Esophagus squamous epithelium (tissue), 5 donors: Measurements from ENCODE around the gene ERCC5. TPM values are rescaled to one million over a fixed set of nuclear protein-coding genes. Genes with fewer than 3 reads are reported as not detected.

Experiments used
- DNase-seq: peaks from one replicate; lab custom pipeline; 2025; lab: John Stamatoyannopoulos, UW
- H3K27ac ChIP-seq, 4 donors: fragments of 200-600 bp; sonication (generic); one replicate each; pipeline ENCODE4 v1.5.1; 2016 to 2019; ENCODE audit warnings: mild to moderate bottlenecking in 1 of 4
- H3K27me3 ChIP-seq, 4 donors: fragments of 200-600 bp; sonication (generic); 1 replicate in 3 of 4; 2 replicates in 1 of 4; pipeline versions ENCODE4 v1.5.1 to v1.6.0; 2017 to 2021; ENCODE audit warnings: antibody characterized with exemption in 1 of 4
- H3K36me3 ChIP-seq, 3 donors: fragments of 200-600 bp; sonication (generic); one replicate each; pipeline ENCODE4 v1.5.1; 2016 to 2019
- H3K4me1 ChIP-seq, 3 donors: fragments of 200-600 bp; sonication (generic); one replicate each; pipeline ENCODE4 v1.5.1; 2017 to 2019
- H3K4me3 ChIP-seq, 4 donors: fragments of 200-600 bp; sonication (generic); 1 replicate in 3 of 4; 2 replicates in 1 of 4; pipeline ENCODE4 v1.5.1; 2016 to 2019; ENCODE audit warnings: mild to moderate bottlenecking in 2 of 4, moderate library complexity in 1 of 4
- H3K9me3 ChIP-seq, 3 donors: fragments of 200-600 bp; sonication (generic); one replicate each; pipeline ENCODE4 v1.5.1; 2016 to 2019
- CTCF ChIP-seq, 6 experiments: fragments of 450-650 bp in 4 of 6; fragments of 200-600 bp in 2 of 6; sonication (generic) in 2 of 6; IDR thresholded peaks; one replicate each; pipeline ENCODE4 v1.5.1; 2016 to 2019; ENCODE audit warnings: antibody characterized with exemption in 6 of 6, mild to moderate bottlenecking in 4 of 6, moderate library complexity in 4 of 6
- POLR2A ChIP-seq, 4 donors: fragments of 450-650 bp; IDR thresholded peaks; one replicate each; pipeline ENCODE4 v1.6.1; 2017; ENCODE audit warnings: antibody characterized with exemption in 4 of 4, mild to moderate bottlenecking in 4 of 4, moderate library complexity in 3 of 4
- WGBS, 2 donors: methylation state at CpG; one replicate each; pipeline ENCODE4 v1.1.5; 2018; 5-methylcytosine and 5-hydroxymethylcytosine counted together
- intact Hi-C: fragments of 100-400 bp; cut with DNase I; formaldehyde crosslinking; loops from one replicate; pipeline ENCODE4 v1.15.0; 2022
- total RNA-seq, 4 donors: library from RNA; depleted of rRNA; stranded (reverse); fragments of >200 nt; gene quantifications; one replicate each; pipeline ENCODE4 v1.1.0, GENCODE V29; 2016
- donor health status: DM: yes; HTN: yes; CAD: no.

Gene ERCC5
- total RNA-seq, 4 donors from 2014 or later, result 34.9 to 70.1 (median 48.3) TPM

- DNase-seq, result no peak
- no peaks in the 10 kb centered on the region for H3K27me3 ChIP-seq
- H3K4me3 ChIP-seq, result no peak overlapping the region
- intact Hi-C loops, result no loop called here
- no peaks in the 10 kb centered on the region for H3K9me3 ChIP-seq
- TF ChIP-seq POLR2A (IDR thresholded peaks at IDR 0.05) (no peak), CTCF (IDR thresholded peaks at IDR 0.05) (no peak)
- H3K36me3 ChIP-seq, result peaks cover 8 to 100% (median 67%) of the 10 kb centered on the region in 3 donors
- 63 to 67% methylated on average over 4 of the region's 4 CpGs for WGBS, 2 donors
- no peak overlapping the region for H3K27ac ChIP-seq
- peaks cover 0 to 20% (median 0%) of the 10 kb centered on the region in 3 donors for H3K4me1 ChIP-seq
Measured at GRCh38 chr13:102863590-102863989, 17.8 kb downstream of the ERCC5 start.

- intact Hi-C loops, result no loop called here
- Histone ChIP-seq H3K36me3 (peaks cover 0 to 95% (median 50%) of the 10 kb centered on the region in 3 donors), H3K9me3 (no peaks in the 10 kb centered on the region), H3K27me3 (no peaks in the 10 kb centered on the region), H3K27ac (no peak overlapping the region), H3K4me3 (no peak overlapping the region), H3K4me1 (peaks cover 0 to 26% (median 0%) of the 10 kb centered on the region in 3 donors)
- no peak for DNase-seq
- TF ChIP-seq CTCF (IDR thresholded peaks at IDR 0.05) (no peak), POLR2A (IDR thresholded peaks at IDR 0.05) (no peak)
- 92 to 93% methylated on average over 5 of the region's 5 CpGs for WGBS, 2 donors
Measured at GRCh38 chr13:102868366-102868936, 22.6 kb downstream of the ERCC5 start.

GRCh38 chr13:102869948-102870676, 24.3 kb downstream of the ERCC5 start:
- Histone ChIP-seq H3K27ac (no peak overlapping the region), H3K36me3 (peaks cover 0 to 95% (median 40%) of the 10 kb centered on the region in 3 donors), H3K4me3 (no peak overlapping the region), H3K4me1 (peaks cover 0 to 11% (median 0%) of the 10 kb centered on the region in 3 donors), H3K27me3 (no peaks in the 10 kb centered on the region), H3K9me3 (no peaks in the 10 kb centered on the region)
- TF ChIP-seq POLR2A (IDR thresholded peaks at IDR 0.05) (no peak), CTCF (IDR thresholded peaks at IDR 0.05) (no peak)
- WGBS, 2 donors, result 39 to 56% methylated on average over 5 of the region's 5 CpGs
- DNase-seq, result no peak
- intact Hi-C loops, result no loop called here

- TF ChIP-seq CTCF (IDR thresholded peaks at IDR 0.05) (peak; percentile 20 to 68 (median 62)), POLR2A (IDR thresholded peaks at IDR 0.05) (no peak)
- intact Hi-C loops, result no loop called here
- no peaks in the 10 kb centered on the region for H3K9me3 ChIP-seq
- DNase-seq, result no peak
- H3K4me1 ChIP-seq, result peaks cover 0 to 11% (median 0%) of the 10 kb centered on the region in 3 donors
- no peak overlapping the region for H3K27ac ChIP-seq
- H3K36me3 ChIP-seq, result peaks cover 3 to 95% (median 37%) of the 10 kb centered on the region in 3 donors
- H3K4me3 ChIP-seq, result no peak overlapping the region
- no peaks in the 10 kb centered on the region for H3K27me3 ChIP-seq
- 41 to 44% methylated on average over 16 of the region's 22 CpGs for WGBS, 2 donors
Measured at GRCh38 chr13:102870677-102871415, 25.0 kb downstream of the ERCC5 start.
